NCI-H446 (cell line): ENCODE data around the gene LDLRAD4.

ENCODE experiments used
- DNase-seq, 2 experiments: peaks; one replicate each; lab custom pipeline; 2025; lab: John Stamatoyannopoulos, UW

LDLRAD4 gene

DNA sequence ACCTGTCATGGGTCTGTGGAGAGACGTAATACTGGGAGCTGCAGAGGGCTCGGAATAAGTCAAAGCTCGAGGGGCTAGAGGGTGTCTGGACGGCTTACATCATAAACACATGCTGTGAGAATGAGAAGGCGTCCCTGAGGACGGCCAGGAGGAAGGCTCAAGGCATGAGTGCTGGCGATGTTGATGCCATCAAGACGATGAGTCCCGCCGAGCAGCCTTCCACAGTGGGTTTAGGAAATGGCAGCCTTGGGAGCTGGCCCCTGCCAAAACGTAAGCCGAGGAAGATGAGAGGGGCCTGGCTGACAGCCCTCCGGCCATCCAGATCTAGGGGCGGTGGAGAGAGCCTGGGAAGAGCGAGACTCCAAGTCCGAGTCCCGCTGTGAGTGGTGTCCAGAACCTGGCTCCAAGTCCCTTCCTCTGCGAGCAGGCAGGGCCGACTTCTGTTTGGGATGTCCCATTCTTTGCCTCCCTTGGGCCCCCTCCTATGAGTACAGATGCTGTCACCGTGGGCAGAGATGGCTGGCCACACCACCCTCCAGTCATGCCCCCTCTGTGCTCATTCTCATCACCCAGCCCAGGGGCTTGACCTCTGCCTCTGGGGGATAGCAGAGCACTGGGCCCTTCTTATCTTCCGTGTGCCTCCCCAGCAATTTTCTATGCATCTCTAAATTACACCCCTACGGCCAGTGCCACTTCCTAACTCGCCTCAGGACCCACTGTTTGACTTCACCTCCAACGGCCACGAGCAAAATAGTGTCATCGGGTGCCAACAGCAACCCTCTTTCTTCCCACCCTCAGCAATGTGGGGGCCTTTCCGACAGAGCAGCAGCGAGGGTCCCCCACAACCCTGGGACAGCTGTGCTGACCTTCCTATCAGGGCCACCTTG is 332.1 kb downstream of the LDLRAD4 start:
- DNase-seq, result no peak

DNA sequence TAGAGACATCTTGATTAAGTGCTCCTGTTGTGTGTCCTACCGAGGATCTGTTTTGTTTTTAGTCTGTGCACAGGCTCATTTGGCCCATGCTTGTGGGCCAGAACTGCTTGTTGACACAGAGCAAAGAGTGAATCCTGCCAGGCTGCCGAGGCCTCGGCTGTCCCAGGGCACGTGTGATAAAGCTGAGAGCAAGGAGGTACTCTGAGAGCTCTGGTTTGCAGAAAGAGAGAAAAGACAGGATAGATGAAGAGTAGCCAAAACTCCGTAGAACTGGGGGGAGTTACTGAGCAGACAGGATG is 332.7 kb downstream of the LDLRAD4 start:
- DNase-seq, result no peak

DNA sequence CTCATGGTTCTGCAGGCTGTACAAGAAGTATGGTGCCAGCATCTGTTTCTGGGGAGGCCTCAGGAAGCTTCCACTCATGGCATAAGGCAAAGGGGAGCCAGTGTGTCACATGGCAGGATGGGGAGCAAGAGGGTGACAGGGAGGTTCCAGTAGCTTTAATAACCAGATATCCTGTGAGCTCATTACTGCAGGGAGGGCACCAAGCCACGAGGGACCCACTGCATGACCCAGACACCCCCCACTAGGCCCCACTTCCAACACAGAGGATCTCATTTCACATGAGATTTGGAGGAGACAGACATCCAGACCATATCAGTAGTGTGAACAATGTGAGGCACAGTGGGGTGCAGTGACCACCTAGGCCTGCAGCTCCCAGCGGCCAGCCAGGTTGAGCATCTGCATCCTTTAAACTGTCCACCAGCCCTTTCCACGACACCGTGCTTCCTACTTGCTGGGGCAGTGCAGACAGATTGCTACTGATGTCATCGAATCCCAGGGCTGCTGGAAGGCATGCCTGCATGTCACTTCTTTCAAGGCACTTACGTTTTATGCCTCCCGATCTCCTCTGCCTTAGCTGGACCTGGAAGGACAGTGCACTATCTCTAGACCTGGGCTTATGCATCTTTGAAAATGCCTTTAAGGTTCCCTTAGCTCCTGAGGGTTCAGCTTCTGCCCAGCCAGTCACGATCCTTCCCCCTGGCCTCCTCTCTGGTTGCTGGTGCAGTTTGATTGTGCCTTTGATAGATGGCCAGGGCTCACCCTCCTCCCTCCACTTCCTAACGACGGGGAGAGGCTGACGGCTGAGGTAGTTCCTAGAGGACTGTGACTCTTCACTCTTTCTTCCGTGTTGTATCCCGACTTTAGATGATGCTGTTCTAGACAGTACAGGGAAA is 333.5 kb downstream of the LDLRAD4 start:
- DNase-seq, result no peak

DNA sequence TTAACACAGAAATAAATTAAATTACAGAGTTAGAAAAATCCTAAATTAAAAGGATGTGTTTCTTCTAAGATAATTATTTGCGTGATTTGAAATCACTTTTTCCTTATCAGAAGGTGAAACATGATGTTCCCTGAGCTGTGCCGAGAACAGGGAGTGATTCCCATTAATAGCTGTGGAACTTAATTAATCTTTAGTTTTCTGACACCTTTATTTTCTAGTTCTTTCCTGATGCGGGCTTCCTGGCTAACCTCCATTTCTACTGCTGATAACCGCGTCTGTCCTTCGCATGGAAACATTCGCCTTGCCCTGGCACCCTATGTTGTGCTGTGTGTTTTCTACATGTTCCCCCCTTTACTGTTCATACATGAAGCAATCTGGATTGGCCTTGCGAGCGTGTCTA is 334.9 kb downstream of the LDLRAD4 start:
- no peak for DNase-seq

DNA sequence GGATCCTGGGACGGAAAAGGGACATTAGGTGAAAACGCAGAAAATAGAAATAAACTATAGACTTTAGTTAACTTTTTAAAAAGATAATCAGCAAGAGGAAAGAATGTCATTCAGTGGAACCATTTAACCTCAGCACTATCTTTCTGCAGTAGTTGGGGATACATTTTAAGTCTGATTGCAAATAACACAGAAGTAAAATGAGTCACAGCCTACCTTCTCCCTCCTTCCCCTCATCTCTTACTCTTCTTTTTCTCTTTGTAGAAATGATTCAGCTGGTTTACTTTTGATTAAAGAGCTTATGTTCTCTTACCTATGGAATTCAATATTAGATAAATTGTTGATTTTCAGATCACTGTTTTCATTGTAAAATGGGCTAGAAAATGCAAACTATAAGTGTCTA is 336.6 kb downstream of the LDLRAD4 start:
- DNase-seq, result no peak

DNA sequence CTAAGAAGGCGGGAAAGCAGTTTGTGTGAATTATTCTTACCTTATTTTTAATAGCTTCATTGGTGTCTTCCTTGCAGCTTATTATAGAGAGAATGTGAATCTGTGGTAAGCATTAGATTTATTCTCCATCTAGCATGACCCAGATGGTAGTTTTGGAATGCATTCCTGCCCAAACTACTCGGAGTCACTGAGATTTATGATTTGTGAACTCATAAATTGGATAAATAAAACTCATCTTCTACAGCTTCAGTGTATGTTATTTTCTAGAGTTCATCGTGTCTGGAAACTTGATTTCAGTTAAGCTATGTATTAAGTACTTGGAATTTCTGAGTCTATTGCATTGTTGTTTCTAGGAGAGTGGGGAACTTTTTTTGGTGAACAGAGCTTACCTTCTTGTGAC is 337.3 kb downstream of the LDLRAD4 start:
- DNase-seq, result no peak

DNA sequence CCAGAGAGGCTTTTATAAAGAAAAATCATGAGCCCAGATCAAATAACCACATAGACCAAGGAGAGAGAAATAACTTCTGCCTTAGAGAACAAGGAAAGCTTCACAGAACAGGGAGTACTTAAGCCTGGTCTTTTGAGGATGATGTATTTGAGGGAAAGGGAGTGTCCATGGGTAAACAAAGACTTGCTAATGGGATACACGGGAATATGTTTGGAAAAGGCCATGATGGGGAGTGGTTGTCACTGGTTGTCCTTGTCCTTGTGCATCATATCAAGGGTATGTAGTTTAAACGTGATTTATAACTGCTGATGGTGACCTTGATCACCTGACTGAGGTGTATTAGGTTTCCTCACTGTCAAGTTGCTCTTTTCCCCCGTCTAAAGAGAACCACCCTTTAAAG is 337.9 kb downstream of the LDLRAD4 start:
- DNase-seq, result no peak

DNA sequence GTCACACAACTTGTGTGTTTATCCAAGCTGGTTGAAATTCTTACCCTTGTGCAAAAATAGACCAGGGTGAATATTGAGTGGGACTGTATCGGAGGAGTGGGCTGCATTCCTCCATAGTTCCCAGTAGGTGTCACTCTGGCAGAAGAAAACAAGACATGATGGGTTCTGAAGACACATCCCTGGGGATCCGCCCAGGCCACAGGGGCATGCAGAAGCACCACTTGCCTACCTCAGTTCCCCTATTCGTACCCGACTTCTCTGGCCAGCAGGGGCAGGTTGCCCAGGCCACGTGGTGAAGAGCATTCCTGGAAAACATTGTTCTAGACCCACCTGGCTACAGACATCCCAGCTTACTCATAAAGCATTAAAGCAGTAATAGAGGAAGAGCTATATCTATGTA is 339.6 kb downstream of the LDLRAD4 start:
- DNase-seq, result peak in 1 of 2 experiments; percentile 16

DNA sequence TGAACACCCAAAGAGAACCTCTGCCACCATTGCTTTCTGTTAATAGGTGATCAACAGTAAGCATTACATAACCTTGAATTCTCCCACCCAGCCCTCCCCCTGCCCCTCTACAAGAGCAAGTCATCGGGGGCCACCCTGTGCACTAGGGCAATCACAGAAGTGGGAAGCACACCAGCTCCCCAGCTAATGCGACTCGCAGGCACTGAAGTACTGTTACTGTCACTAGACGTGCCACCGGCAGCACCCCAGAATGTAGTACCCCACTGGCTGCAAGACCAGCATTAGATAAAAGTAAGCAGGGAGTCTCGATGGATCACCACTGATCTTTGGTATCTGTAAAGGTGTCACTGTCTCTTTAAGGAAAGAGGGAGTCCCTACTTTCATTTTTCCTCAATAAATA is 340.2 kb downstream of the LDLRAD4 start:
- no peak for DNase-seq

DNA sequence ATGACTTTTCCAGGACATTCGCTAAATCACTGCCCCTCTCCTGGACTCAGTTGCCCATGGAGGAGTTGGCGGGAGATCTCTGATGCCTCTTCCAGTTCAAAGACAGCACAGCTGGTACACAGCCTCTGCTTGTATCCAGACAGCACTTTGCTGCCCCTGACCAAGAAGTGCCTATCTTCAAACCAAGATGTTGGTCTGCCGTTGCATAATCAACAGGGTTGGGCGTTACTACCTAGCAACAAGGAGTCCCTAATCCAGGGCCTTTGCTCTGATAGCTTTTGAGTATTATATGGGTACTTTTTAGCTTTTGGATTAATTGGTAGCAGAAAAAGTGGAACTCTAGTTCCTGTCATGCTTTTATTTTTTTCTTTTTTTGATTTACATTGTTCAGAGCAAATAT is 341.2 kb downstream of the LDLRAD4 start:
- DNase-seq, result no peak

DNA sequence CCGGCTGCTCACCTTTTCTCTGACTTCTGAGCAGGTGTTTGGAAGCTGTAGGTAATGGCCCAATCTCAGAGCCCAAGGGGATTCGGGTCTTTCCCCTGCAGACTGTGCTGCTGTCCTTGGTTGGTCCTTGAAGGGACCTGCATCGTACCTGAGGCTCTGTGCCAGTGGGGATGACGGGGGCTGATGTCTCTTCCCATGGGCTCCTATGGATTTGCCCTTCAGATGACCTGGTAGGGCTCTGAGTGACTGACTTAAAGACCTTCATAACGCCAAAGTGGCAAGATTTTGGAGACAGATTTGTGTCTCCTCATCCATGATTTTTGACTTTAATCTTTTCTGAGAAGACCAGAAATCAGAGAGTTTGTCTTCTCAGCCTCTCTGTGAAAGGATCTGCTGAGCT is 341.7 kb downstream of the LDLRAD4 start:
- no peak for DNase-seq

DNA sequence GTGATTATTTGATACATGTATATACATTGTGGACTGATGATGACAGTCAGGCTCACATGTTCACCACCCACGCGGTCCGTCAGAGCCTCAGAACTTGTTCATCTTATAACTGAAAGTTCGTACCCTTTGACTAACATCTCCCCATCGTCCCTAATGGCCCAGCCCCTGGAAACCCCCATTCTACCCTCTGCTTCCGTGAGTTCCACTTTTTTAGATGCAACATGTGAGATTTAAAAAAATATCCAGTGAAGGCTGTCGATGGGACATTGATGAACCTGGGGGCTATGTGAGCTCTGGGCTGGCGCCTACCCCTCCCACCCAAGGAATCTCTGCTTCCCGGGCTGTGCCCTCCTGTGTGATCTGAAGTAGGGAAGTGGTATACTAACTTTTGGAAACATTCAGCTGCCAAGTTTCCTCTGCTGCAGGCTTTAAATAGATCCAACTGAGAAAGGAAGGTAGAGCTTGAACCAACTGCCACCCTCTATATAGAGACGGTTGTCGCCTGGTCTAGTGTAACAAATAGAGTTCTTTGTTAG is 344.0 kb downstream of the LDLRAD4 start:
- no peak for DNase-seq

DNA sequence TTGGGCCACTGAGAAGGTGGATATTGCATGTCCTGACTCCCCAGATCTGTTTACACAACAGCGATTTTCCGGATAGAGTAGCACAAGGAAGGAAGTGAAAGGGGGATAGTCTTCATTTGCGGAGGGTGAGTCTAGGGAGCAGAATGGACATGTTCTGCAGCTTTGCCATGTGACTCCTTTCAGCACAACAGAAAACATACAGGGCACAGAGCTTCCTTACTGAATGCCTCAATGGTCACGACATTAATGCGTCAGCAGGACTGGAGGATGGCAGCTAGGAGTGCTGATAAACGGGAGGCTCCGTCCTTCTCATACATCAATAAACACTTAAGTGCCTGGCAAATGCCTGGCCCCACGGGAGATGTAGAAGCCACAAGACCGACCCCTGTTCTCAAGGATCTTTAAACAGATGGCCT is 344.8 kb downstream of the LDLRAD4 start:
- no peak for DNase-seq

DNA sequence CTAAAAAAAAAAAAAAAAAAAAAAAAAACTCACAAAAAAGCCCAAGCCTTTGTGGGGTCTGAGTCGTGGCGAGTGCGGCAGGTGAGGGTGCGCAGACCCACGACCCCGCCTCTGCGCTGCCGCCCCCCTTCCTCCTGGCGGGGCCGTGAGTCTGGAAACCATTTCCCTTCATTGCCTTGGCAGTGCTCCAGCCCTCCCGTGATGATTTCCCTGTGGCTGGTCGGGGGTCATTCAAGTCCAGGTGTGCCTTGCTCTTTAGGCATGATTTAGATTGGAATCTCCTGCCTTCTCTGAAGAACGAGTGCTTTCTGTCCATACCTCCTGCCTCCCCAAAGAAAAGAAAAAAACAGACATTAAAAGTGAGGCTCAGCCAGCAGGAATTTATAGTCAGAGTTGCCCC is 346.0 kb downstream of the LDLRAD4 start:
- no peak for DNase-seq

DNA sequence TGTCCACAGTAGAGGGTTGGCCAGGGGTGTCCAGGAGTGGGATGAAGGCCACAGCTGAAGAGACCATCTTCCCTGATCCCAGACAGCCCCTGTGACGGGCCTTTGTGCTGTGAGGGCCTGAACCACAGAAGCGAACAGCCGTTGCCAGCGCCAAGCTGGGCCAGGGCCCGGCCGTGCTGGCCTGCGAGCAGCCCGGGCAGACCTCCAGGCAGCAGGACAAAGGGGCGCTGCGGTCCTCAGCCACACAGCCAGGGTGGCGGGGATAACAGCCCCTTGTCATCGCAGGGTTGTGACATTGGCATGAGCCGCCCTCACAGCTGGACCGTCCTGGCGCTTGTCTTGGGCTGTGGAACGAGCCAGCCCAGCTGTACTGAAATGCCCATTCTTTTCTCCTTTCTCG is 346.7 kb downstream of the LDLRAD4 start:
- no peak for DNase-seq

DNA sequence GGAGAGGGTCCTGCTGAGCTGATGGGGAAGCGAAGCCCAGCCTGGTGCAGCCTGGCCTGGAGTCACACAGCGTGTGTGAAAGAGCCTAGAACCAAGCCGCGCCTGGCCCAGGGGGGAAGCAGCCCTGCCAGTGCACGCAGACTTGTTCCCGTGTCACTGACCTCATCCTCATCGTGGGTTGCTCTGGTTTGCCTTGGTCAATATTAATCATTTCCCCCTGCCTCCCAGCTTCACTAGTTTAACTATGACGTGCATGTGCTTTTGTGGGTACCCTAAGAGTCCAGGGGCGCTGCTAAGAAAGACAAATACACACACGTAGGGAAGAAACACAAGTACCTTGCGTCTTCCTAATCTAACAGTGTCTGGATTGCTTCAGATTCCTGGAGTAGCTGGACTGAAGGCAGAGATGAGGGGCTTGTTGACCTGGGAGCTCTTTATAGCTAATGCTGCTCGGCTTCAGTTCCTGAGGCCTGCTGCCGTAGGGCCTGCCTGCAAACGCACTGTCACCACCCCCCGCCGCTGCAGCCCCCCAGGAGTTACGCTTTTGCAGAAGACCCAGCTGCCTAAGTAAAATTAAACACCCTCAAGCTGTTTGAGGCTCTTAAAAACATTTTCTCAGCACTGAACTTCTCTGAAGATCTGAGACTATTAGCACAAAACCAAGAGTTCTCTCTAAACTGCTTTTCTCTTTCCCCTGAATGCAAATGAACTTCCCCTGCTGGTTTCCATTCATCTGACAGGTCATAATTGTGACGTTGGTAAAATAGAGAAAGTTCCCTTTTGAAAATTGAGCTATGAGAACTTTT is 348.6 kb downstream of the LDLRAD4 start:
- no peak for DNase-seq

DNA sequence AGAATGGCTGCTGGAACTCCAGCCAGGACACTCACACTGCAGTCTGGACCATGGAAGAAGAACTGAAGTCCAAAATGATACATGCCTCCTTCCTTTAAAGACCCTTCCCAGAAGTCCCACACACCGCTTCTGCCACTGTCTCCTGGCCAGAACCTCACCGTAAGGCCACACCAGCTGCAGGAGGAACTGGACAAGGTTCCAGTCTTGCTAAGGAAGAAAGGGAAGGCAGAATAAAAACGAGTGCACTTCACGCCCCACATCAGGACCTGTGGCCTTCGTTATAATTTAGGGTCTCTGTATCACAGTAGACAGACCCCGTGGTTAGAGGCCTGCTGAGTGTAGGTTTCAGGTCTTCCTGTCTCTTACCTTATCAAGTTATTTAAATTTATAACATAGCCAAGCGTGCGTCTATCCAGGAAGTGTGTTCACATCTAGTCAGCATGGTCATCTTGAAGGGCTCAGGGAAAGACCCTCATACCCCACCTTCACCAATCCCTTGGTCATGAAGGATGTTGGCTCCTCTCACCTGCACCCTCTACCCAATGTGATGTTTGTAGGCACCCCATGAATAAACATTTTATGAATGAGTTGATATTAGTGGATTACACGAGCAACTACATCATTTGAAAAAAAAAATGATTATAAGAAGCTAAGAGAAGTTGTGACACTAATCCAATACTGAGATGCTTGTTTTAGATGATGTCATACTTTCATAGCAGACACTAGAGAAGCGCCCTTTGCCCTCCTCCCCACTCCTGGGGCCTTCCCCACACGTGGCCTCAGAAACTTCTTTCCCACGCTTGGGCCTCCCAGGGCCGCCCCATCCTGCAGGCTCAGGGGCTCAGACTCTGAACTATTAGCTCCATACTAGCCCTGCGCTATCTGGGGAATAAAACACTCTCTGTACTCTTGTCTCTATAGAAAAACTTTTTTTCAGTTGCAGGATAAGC is 350.2 kb downstream of the LDLRAD4 start:
- DNase-seq, result no peak

DNA sequence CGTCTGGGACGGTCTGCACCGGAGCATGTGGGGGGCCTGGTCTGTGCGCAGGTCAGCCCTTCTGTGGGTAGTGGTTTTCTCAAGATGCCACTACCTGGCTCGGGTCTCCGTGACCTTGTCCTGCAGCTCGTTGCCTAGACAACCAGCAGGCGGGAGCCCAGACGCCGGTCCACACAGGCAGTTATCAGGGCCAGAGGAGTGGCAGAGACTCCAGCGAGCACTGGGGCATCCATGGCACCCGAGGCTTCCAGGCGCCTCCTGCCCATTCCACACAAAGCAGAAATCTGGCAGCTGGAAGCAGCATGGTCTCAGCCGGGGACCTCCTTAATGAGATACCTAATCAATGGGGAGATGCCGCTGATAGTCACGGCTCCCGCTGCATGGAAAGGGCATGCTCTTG is 351.7 kb downstream of the LDLRAD4 start:
- no peak for DNase-seq

DNA sequence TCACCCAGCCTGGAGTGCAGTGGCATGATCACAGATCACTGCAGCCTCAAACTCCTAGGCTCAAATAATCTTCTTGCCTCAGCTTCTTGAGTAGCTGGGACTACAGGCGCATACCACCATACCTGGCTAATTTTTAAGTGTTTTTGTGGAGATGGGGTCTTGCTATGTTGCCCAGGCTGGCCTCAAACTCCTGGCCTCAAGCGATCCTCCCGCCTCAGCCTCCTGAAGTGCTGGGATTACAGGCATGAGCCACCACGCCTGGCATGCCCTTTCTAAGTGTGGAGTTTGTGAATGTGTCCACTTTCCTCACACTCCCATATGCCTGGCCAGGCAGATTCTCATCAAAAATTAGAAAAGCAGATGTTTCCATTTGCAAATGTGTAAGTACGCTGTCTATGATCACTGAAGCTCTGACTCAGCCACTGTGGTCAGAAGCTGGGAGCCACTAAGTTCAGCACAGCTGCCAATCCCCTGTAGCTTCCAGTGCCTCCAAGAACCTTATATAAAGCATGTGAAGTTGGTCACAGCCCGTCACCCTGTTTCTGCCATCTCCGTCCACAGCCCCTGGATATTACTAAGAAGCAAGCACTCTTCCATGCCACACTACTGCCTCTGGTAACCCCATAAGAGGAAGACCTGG is 352.4 kb downstream of the LDLRAD4 start:
- DNase-seq, result no peak

DNA sequence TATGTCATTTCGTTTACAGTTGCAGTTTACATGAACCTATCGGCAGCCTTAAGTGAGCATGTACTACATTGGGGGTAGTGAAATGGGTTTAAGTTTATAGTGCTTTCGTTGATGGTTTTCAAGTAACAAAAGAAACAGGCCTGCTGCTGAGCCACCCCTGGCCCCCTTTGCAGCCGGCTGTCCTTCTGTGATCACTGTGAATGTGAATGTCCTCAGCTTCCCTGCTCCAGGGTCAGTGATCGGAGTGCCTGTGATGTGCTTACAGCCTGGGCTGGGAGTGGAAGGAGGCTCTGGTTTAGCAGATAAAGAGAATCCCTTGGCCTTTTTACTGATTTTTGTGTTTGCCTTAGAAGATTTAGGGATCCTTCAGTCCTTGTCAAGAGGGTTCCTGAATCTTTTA is 353.6 kb downstream of the LDLRAD4 start:
- no peak for DNase-seq

DNA sequence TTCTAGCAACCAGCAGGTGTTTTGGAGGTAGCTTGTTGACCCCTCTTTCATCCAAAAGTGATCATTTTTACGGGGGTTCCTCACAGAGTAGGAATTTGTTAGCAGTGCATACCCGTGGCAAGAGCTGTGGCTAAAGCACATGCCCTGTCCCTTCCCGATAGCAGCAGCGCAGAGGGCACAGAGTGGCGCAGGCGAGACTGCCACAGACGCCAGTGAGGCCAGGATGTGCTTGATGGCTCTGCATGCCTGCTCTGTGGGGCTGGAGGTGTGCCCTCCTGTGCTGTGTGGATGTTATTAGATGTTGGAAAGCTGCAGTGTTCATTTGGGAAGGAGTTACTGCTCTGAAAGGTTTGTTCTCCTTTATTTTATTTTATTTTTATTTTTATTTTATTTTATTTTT is 354.2 kb downstream of the LDLRAD4 start:
- no peak for DNase-seq
